Measurements from ENCODE around the gene ITGA8.

Gene ITGA8

GRCh38 chr10:15606377-15606776 lies 113.3 kb downstream of the ITGA8 start:
- Histone ChIP-seq H3K27me3 (replicated peaks; ENCODE audit: control insufficient read depth, insufficient read depth, low read length) (no peaks in the 10 kb centered on the region), H3K4me3 (ENCODE audit: low read length) (peak overlapping the region; percentile 36), H3K36me3 (ENCODE audit: control insufficient read depth, insufficient read depth, low read length, severe bottlenecking) (no peaks in the 10 kb centered on the region), H3K9me3 (ENCODE audit: control insufficient read depth, low read length) (no peaks in the 10 kb centered on the region), H3K4me1 (ENCODE audit: control insufficient read depth, insufficient read depth, low read length) (peaks cover 21% of the 10 kb centered on the region), H3K9ac (ENCODE audit: low read length) (no peak overlapping the region)
- DNase-seq (ENCODE audit: low read depth): peak; percentile 45

- Histone ChIP-seq H3K9ac (ENCODE audit: low read length) (no peak overlapping the region), H3K9me3 (ENCODE audit: control insufficient read depth, low read length) (no peaks in the 10 kb centered on the region), H3K36me3 (ENCODE audit: control insufficient read depth, insufficient read depth, low read length, severe bottlenecking) (no peaks in the 10 kb centered on the region), H3K4me3 (ENCODE audit: low read length) (peak overlapping the region; percentile 36), H3K4me1 (ENCODE audit: control insufficient read depth, insufficient read depth, low read length) (peaks cover 21% of the 10 kb centered on the region), H3K27me3 (replicated peaks; ENCODE audit: control insufficient read depth, insufficient read depth, low read length) (no peaks in the 10 kb centered on the region)
- DNase-seq (ENCODE audit: low read depth): peak; percentile 79
Observed at GRCh38 chr10:15605740-15606369, 113.9 kb downstream of the ITGA8 start.

- Histone ChIP-seq H3K9me3 (ENCODE audit: control insufficient read depth, low read length) (no peaks in the 10 kb centered on the region), H3K4me3 (ENCODE audit: low read length) (no peak overlapping the region), H3K36me3 (ENCODE audit: control insufficient read depth, insufficient read depth, low read length, severe bottlenecking) (no peaks in the 10 kb centered on the region), H3K27me3 (replicated peaks; ENCODE audit: control insufficient read depth, insufficient read depth, low read length) (no peaks in the 10 kb centered on the region), H3K4me1 (ENCODE audit: control insufficient read depth, insufficient read depth, low read length) (peaks cover 24% of the 10 kb centered on the region), H3K9ac (ENCODE audit: low read length) (no peak overlapping the region)
- DNase-seq (ENCODE audit: low read depth): no peak
Observed at GRCh38 chr10:15603446-15604011, 116.2 kb downstream of the ITGA8 start.

GRCh38 chr10:15601819-15602218 lies 117.9 kb downstream of the ITGA8 start:
- peaks cover 24% of the 10 kb centered on the region for H3K4me1 ChIP-seq (ENCODE audit: control insufficient read depth, insufficient read depth, low read length)
- DNase-seq (ENCODE audit: low read depth): no peak
- no peak overlapping the region for H3K9ac ChIP-seq (ENCODE audit: low read length)
- H3K4me3 ChIP-seq (ENCODE audit: low read length): no peak overlapping the region
- H3K9me3 ChIP-seq (ENCODE audit: control insufficient read depth, low read length): no peaks in the 10 kb centered on the region
- no peaks in the 10 kb centered on the region for H3K27me3 ChIP-seq (replicated peaks; ENCODE audit: control insufficient read depth, insufficient read depth, low read length)
- no peaks in the 10 kb centered on the region for H3K36me3 ChIP-seq (ENCODE audit: control insufficient read depth, insufficient read depth, low read length, severe bottlenecking)

- H3K4me1 ChIP-seq (ENCODE audit: control insufficient read depth, insufficient read depth, low read length): no peaks in the 10 kb centered on the region
- no peak for DNase-seq (ENCODE audit: low read depth)
Observed at GRCh38 chr10:15595260-15595659, 124.5 kb downstream of the ITGA8 start.

GRCh38 chr10:15591937-15592336 lies 127.8 kb downstream of the ITGA8 start:
- H3K36me3 ChIP-seq (ENCODE audit: control insufficient read depth, insufficient read depth, low read length, severe bottlenecking): no peaks in the 10 kb centered on the region
- H3K9ac ChIP-seq (ENCODE audit: low read length): no peak overlapping the region
- DNase-seq (ENCODE audit: low read depth): no peak
- H3K9me3 ChIP-seq (ENCODE audit: control insufficient read depth, low read length): peaks cover 11% of the 10 kb centered on the region
- no peak overlapping the region for H3K4me3 ChIP-seq (ENCODE audit: low read length)
- H3K4me1 ChIP-seq (ENCODE audit: control insufficient read depth, insufficient read depth, low read length): peaks cover 15% of the 10 kb centered on the region
- no peaks in the 10 kb centered on the region for H3K27me3 ChIP-seq (replicated peaks; ENCODE audit: control insufficient read depth, insufficient read depth, low read length)

More at GRCh38 chr10:15595260-15595659, 124.5 kb downstream of the ITGA8 start:
- Histone ChIP-seq H3K36me3 (ENCODE audit: control insufficient read depth, insufficient read depth, low read length, severe bottlenecking) (no peaks in the 10 kb centered on the region), H3K9ac (ENCODE audit: low read length) (no peak overlapping the region), H3K4me3 (ENCODE audit: low read length) (no peak overlapping the region), H3K27me3 (replicated peaks; ENCODE audit: control insufficient read depth, insufficient read depth, low read length) (no peaks in the 10 kb centered on the region), H3K9me3 (ENCODE audit: control insufficient read depth, low read length) (peaks cover 11% of the 10 kb centered on the region)

- no peak for DNase-seq (ENCODE audit: low read depth)
- Histone ChIP-seq H3K9me3 (ENCODE audit: control insufficient read depth, low read length) (peaks cover 11% of the 10 kb centered on the region), H3K9ac (ENCODE audit: low read length) (no peak overlapping the region), H3K4me3 (ENCODE audit: low read length) (no peak overlapping the region), H3K27me3 (replicated peaks; ENCODE audit: control insufficient read depth, insufficient read depth, low read length) (no peaks in the 10 kb centered on the region), H3K36me3 (ENCODE audit: control insufficient read depth, insufficient read depth, low read length, severe bottlenecking) (no peaks in the 10 kb centered on the region), H3K4me1 (ENCODE audit: control insufficient read depth, insufficient read depth, low read length) (peaks cover 15% of the 10 kb centered on the region)
Observed at GRCh38 chr10:15591431-15591830, 128.3 kb downstream of the ITGA8 start.

- Histone ChIP-seq H3K9me3 (ENCODE audit: control insufficient read depth, low read length) (peaks cover 11% of the 10 kb centered on the region), H3K36me3 (ENCODE audit: control insufficient read depth, insufficient read depth, low read length, severe bottlenecking) (no peaks in the 10 kb centered on the region), H3K4me1 (ENCODE audit: control insufficient read depth, insufficient read depth, low read length) (peaks cover 21% of the 10 kb centered on the region), H3K9ac (ENCODE audit: low read length) (no peak overlapping the region), H3K4me3 (ENCODE audit: low read length) (peak overlapping the region; percentile 1), H3K27me3 (replicated peaks; ENCODE audit: control insufficient read depth, insufficient read depth, low read length) (no peaks in the 10 kb centered on the region)
- DNase-seq (ENCODE audit: low read depth): peak; percentile 16
Observed at GRCh38 chr10:15588635-15589508, 130.8 kb downstream of the ITGA8 start.

GRCh38 chr10:15588151-15588550 lies 131.6 kb downstream of the ITGA8 start:
- H3K4me1 ChIP-seq (ENCODE audit: control insufficient read depth, insufficient read depth, low read length): peaks cover 21% of the 10 kb centered on the region

GRCh38 chr10:15587271-15587670 lies 132.5 kb downstream of the ITGA8 start:
- H3K9ac ChIP-seq (ENCODE audit: low read length): no peak overlapping the region
- no peaks in the 10 kb centered on the region for H3K36me3 ChIP-seq (ENCODE audit: control insufficient read depth, insufficient read depth, low read length, severe bottlenecking)
- H3K4me1 ChIP-seq (ENCODE audit: control insufficient read depth, insufficient read depth, low read length): peaks cover 21% of the 10 kb centered on the region
- DNase-seq (ENCODE audit: low read depth): no peak
- H3K9me3 ChIP-seq (ENCODE audit: control insufficient read depth, low read length): peaks cover 9% of the 10 kb centered on the region
- no peak overlapping the region for H3K4me3 ChIP-seq (ENCODE audit: low read length)
- no peaks in the 10 kb centered on the region for H3K27me3 ChIP-seq (replicated peaks; ENCODE audit: control insufficient read depth, insufficient read depth, low read length)

More at GRCh38 chr10:15588151-15588550, 131.6 kb downstream of the ITGA8 start:
- Histone ChIP-seq H3K9ac (ENCODE audit: low read length) (no peak overlapping the region), H3K4me3 (ENCODE audit: low read length) (peak overlapping the region; percentile 1), H3K27me3 (replicated peaks; ENCODE audit: control insufficient read depth, insufficient read depth, low read length) (no peaks in the 10 kb centered on the region), H3K9me3 (ENCODE audit: control insufficient read depth, low read length) (peaks cover 11% of the 10 kb centered on the region), H3K36me3 (ENCODE audit: control insufficient read depth, insufficient read depth, low read length, severe bottlenecking) (no peaks in the 10 kb centered on the region)
- DNase-seq (ENCODE audit: low read depth): no peak

- H3K36me3 ChIP-seq (ENCODE audit: control insufficient read depth, insufficient read depth, low read length, severe bottlenecking): no peaks in the 10 kb centered on the region
- no peak overlapping the region for H3K4me3 ChIP-seq (ENCODE audit: low read length)
- peaks cover 21% of the 10 kb centered on the region for H3K4me1 ChIP-seq (ENCODE audit: control insufficient read depth, insufficient read depth, low read length)
- no peaks in the 10 kb centered on the region for H3K9me3 ChIP-seq (ENCODE audit: control insufficient read depth, low read length)
- no peaks in the 10 kb centered on the region for H3K27me3 ChIP-seq (replicated peaks; ENCODE audit: control insufficient read depth, insufficient read depth, low read length)
- DNase-seq (ENCODE audit: low read depth): peak; percentile 80
- peak overlapping the region; percentile 26 for H3K9ac ChIP-seq (ENCODE audit: low read length)
Observed at GRCh38 chr10:15585303-15585715, 134.4 kb downstream of the ITGA8 start.
